Measurements from ENCODE around the gene FGF11.
"Not testable (repeated sequence)": the region's sequence is repeated elsewhere in the genome, so short reads cannot be mapped to it uniquely, and the experiment has no call there.

Gene FGF11

GRCh38 chr17:7464081-7464480, 24.8 kb downstream of the FGF11 start:
- DNase-seq: no peak

DNA sequence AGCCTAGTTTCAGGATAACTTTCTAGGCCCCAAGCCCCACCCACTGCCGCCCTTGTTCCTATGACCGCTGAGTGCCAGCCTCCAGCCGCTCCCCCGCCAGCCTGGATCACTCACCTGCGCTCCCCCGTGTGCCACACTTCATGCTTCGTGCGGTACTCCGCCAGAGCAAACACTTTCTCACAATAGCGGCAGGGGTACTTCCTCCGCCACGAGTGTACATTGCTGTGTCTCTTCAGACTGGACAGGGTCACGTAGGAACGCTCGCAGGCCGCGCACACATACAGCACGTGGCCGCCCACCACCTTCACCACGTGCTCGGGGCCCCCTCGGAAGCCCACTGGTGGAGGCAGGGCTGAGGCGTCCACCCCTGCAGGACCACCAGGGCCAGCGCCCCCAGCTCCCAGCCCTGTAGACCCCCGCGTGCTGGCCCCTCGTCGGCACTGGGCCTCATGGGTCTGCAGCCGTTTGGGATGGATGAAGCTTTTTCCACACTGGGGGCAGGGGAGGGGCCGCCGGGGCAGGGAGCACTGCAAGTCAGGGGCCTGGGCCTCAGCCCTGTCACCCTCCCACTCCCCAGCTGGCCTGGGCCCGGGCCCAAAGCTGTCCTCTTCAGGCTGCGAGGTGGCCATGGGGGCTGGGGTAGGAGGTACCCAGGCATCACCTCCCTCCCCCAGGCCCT, 26.4 kb downstream of the FGF11 start:
- DNase-seq: no peak

- DNase-seq: no peak
These were observed 27.0 kb downstream of the FGF11 start for GRCh38 chr17:7466318-7466638.

DNA sequence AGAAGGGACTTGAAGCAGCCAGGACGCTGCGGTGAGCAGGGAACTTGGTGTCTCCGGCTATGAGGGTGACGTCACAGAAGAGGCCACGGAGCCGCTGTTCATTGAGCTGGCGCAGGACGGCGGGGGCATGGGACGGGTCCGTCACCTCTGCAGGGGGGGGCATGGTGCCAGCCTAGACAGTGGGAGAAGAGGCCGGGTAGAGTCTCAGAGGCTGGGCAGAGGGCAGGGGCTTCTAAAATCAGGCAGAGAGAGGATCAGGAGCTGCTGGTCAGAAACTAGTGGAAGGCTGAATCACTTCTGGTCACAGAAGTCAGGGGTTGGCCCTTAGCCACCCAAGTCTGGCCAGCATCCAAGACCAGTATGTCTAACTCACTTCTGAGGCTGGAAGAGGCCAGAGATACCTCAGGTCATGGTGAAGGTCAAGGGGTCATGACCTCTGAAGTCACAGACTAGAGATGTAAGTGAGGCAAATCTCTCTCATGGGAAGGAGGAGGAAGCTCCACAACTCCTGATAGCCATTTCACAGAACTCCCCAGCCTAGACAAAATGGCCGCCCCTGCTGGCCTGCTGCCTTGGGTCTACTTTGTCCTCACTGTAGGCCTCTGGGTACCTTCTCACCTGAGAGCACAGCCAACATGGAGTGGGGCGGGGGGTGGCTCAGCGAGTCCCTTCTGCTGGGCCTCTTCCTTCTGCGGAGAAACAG, 27.5 kb downstream of the FGF11 start:
- DNase-seq: no peak

GRCh38 chr17:7467498-7467897, 28.2 kb downstream of the FGF11 start:
- no peak for DNase-seq

- DNase-seq: no peak
These were observed 29.0 kb downstream of the FGF11 start for GRCh38 chr17:7468290-7468689.

DNA sequence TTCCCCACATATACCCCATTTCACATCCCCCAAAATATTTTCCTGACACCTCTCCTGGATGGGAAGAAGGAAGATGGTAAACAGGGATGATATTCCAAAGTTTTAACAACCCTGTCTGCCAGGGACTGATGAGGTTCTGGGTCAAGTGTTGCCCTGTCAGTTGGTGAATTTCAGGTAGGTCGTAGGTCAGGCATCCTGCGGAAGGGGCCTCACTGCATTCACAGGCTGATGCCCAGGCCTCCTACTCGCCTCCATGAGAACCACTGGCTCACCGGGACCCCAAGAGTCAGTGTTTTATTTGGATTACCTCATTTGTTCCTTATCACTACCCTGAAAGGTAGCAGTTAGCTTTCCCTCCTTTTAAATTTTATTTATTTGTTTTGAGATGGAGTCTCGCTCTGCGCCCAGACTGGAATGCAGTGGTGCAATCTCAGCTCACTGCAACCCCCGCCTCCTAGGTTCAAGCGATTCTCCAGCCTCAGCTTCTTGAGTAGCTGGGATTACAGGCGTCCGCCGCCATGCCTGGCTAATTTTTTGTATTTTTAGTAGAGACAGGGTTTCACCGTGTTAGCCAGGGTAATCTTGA, 29.6 kb downstream of the FGF11 start:
- no peak for DNase-seq

DNA sequence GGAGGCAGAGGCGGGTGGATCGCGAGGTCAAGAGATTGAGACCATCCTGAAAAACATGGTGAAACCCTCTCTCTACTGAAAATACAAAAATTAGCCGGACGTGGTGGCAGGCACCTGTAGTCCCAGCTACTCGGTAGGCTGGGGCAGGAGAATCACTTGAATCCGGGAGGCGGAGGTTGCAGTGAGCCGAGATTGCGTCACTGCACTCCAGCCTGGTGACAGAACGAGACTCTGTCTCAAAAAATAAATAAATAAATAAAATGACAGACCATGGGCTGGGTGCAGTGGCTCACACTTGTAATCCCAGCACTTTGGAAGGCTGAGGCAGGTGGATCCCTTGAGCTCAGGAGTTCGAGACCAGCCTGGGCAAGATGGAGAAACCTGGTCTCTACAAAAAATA, 30.5 kb downstream of the FGF11 start:
- DNase-seq: not testable (repeated sequence)

DNA sequence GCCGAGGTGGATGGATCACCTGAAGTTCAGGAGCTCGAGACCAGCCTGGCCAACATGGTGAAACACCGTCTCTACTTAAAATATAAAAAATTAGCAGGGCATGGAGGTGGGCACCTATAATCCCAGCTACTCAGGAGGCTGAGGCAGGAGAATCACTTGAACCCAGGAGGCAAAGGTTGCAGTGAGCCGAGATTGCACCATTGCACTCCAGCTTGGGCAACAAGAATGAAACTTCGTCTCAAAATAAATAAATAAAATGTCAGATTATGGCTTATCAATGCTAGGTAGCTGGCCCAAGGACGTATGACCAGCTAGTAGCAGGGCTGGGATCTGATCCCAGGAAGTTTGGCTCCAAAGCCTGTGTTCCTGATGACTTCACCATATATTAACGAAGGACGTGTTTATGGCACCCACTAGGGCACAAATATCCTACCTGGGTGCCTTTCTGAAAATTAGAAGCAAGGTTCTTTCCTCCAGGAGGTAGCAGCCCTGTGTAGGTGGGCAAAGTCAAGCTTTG, 31.2 kb downstream of the FGF11 start:
- DNase-seq: not testable (repeated sequence)

DNA sequence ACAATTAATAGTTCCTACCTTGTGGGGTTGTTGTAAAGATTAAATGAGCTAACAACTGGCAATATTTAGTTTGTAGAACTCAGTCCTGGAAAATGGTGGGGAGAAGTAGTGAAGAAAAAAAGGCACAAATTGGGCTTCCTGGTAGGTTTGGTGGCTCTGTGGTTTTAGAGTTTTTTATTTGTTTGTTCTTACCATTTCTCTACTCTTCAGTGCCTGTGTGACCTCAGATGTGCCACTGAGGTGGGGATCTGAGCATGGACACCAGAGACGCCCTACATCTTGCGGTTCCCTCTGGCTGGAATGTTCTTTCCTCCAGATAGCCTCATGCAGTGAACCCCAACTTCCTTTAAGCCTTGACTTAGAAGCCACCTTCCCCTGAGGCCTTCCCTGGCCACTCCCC, 32.4 kb downstream of the FGF11 start:
- no peak for DNase-seq

- not testable (repeated sequence) for DNase-seq
These were observed 35.5 kb downstream of the FGF11 start for GRCh38 chr17:7474767-7475166.

GRCh38 chr17:7475764-7476422, 36.6 kb downstream of the FGF11 start:
- no peak for DNase-seq

DNA sequence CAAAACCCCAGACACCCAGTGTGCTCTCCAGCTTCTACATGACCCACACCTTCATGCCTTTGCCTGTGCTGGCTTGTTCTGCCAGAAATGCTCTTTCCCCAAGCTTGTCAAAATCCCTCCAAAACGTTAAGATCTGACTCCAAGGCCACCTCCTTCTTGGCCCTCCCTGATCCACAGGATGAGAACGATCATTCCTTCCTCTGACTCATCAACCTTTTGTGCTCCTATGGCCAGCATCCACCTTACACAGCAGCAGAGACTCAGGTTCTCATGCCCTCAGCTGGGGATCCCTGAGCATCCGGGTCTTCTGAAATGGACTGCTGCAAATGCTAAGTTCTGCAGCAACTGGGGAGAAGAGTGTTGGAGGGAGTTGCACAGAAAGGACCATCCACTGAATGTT, 37.2 kb downstream of the FGF11 start:
- no peak for DNase-seq

DNA sequence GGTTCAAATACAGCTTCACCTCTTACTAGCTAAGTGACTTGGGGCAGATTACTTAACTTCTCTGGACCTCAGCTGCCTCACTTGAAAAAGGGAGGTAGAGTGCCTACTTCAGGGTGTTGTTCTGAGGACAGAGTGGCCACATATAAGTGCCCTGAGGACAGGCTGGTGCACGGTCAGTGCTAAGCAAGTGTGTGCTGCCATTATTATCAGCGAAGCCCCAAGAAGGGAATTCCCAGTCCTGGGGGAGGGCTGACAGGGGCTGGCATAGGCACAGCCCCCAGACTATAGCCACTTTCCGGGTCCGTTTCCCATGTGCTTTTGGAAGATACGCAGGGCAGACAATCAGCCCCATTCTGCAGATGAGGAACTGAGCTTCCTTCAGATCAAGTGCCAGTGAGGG, 37.6 kb downstream of the FGF11 start:
- no peak for DNase-seq

- no peak for DNase-seq
These were observed 38.3 kb downstream of the FGF11 start for GRCh38 chr17:7477392-7478275.

GRCh38 chr17:7478276-7479212, 39.2 kb downstream of the FGF11 start:
- no peak for DNase-seq

DNA sequence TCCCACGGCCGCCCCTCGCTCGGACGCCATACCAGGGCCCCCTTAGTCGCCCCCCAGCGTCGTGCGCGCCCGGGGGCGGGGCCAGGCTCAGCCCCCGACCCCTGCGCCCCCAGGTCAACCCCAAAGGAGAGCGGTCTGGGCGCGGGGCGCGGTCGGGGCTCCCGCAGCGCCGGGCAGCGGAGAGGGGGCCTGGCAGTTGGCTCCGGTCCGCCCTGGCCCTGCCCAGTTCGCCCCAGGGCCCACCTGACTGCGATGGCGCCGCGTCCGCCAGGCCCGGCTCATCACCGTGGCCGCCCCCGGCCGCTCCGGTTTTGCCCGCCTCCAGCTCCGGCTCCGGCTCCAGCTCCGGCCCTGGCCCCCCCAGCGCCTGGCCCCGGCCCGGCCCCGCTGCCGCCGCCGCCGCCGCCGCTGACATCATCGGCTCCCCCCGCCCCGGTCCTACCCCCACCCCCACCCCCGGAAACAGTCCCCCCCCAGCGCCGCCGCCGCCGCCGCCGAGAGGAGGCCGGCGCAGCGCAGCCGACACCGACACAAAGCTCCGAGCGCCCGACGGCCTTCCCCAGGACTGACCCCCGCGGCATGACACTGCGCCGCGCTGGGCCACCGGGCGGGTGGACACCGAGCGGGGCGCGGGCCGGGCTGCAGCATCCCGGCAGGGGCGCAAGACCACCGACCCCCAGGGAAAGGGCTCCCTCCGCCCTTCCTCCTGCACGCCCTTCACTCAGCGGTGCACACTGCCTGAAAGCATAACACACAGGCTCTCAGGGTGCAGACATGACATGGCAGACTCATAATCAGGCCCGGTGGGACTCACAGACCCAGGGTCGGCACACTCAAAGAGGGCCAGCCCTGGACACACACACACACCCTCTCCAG, 40.1 kb downstream of the FGF11 start, which contains the start of gene ZBTB4:
Gene ZBTB4 (minus strand): TSS at position 419 of the 876 bp plus-strand sequence. CDS start 12,830 bp downstream, outside the sequence.
- no peak for DNase-seq

DNA sequence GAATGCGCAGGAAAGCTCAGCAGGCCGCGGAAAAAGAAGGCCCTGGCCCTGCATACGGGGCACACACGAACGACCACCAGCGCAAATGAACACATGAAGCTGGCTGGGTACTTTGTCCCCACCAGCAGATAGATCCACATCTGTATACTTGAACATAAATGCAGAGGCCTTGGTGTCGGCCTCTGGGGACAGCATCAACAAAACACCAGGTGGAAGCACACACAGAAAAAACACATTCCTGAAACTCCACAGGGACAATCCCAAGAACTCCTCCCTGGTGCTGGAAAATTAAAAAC, 40.7 kb downstream of the FGF11 start:
- no peak for DNase-seq

GRCh38 chr17:7481275-7481674, 42.0 kb downstream of the FGF11 start, which contains the start of gene SLC35G6:
Gene SLC35G6, plus strand, starts transcription at chr17:7481446. Its CDS starts 71 bp downstream, at chr17:7481517.
- DNase-seq: not testable (repeated sequence)
